Prostate gland (tissue), 2 donors: ENCODE data around the gene DNAJC9. TPM values are rescaled to one million over a fixed set of nuclear protein-coding genes. Genes with fewer than 3 reads are reported as not detected.

ENCODE experiments used
- DNase-seq: peaks from one replicate; pipeline ENCODE4 v3.0.0-alpha.2; 2019; ENCODE audit warnings: low spot score
- H3K27ac ChIP-seq, 2 donors: fragments of 200-600 bp; sonication (generic); 2 replicates each; pipeline ENCODE4 v1.5.1; 2017 to 2019
- H3K27me3 ChIP-seq: fragments of 200-600 bp; sonication (generic); replicated peaks from 2 replicates; pipeline ENCODE4 v1.5.1; 2019; ENCODE audit not compliant: insufficient read depth
- H3K36me3 ChIP-seq, 2 donors: fragments of 200-600 bp; sonication (generic); 1 replicate in 1 of 2; 2 replicates in 1 of 2; pipeline versions ENCODE4 v1.5.1 to v1.8.1; 2017 to 2019
- H3K4me1 ChIP-seq: fragments of 200-600 bp; sonication (generic); replicated peaks from 2 replicates; pipeline ENCODE4 v1.5.1; 2019
- H3K4me3 ChIP-seq, 2 donors: fragments of 200-600 bp; sonication (generic); 2 replicates each; pipeline ENCODE4 v1.5.1; 2017 to 2019
- H3K9me3 ChIP-seq: fragments of 200-600 bp; sonication (generic); 2 replicates; pipeline ENCODE4 v1.5.1; 2017
- CTCF ChIP-seq, 4 experiments: fragments of 200-600 bp in 2 of 4; fragments of 450-650 bp in 2 of 4; sonication (generic) in 2 of 4; IDR thresholded peaks; 1 replicate in 3 of 4; 2 replicates in 1 of 4; pipeline ENCODE4 v1.5.1; 2016 to 2019; ENCODE audit warnings: antibody characterized with exemption in 4 of 4, mild to moderate bottlenecking in 2 of 4, moderate library complexity in 2 of 4
- POLR2A ChIP-seq: fragments of 450-650 bp; IDR thresholded peaks from one replicate; pipeline ENCODE4 v1.6.1; 2016; ENCODE audit warnings: antibody characterized with exemption, mild to moderate bottlenecking
- POLR2AphosphoS5 ChIP-seq: sonication (generic); formaldehyde crosslinking; IDR thresholded peaks from one replicate; pipeline ENCODE4 v1.6.1; 2017; ENCODE audit warnings: antibody characterized with exemption
- WGBS: methylation state at CpG from one replicate; pipeline ENCODE4 v1.1.5; 2018; 5-methylcytosine and 5-hydroxymethylcytosine counted together
- intact Hi-C: fragments of 100-400 bp; cut with DNase I; formaldehyde crosslinking; loops from one replicate; pipeline ENCODE4 v1.14.2; 2022
- total RNA-seq, 2 donors: library from RNA; depleted of rRNA; stranded (reverse); fragments of >200 nt; gene quantifications; one replicate each; pipeline ENCODE4 v1.1.0, GENCODE V29; 2016

Gene DNAJC9
- total RNA-seq, 2 donors from 2014 or later: 17.4 to 26.2 TPM

GRCh38 chr10:73229567-73229966 lies 17.5 kb downstream of the DNAJC9 start:
- Histone ChIP-seq H3K36me3 (no peaks in the 10 kb centered on the region), H3K4me1 (no peaks in the 10 kb centered on the region), H3K4me3 (no peak overlapping the region), H3K27me3 (no peaks in the 10 kb centered on the region), H3K9me3 (no peaks in the 10 kb centered on the region), H3K27ac (no peak overlapping the region)
- 89% methylated on average over 6 of the region's 6 CpGs for WGBS
- no peak for TF ChIP-seq CTCF (IDR thresholded peaks at IDR 0.05)
- no peak for TF ChIP-seq POLR2A
- TF ChIP-seq POLR2AphosphoS5: no peak
- DNase-seq: no peak
- intact Hi-C loops: no loop called here

GRCh38 chr10:73228247-73228646 lies 18.8 kb downstream of the DNAJC9 start:
- no peaks in the 10 kb centered on the region for H3K9me3 ChIP-seq
- H3K27me3 ChIP-seq: no peaks in the 10 kb centered on the region
- H3K36me3 ChIP-seq: no peaks in the 10 kb centered on the region
- H3K4me3 ChIP-seq: no peak overlapping the region
- no peak overlapping the region for H3K27ac ChIP-seq
- intact Hi-C loops: no loop called here
- TF ChIP-seq POLR2A (no peak), POLR2AphosphoS5 (no peak), CTCF (IDR thresholded peaks at IDR 0.05) (no peak)
- 96% methylated on average over 3 of the region's 3 CpGs for WGBS
- H3K4me1 ChIP-seq: no peaks in the 10 kb centered on the region
- no peak for DNase-seq

GRCh38 chr10:73226663-73227062 lies 20.4 kb downstream of the DNAJC9 start:
- H3K4me3 ChIP-seq: no peak overlapping the region
- no peak for TF ChIP-seq CTCF (IDR thresholded peaks at IDR 0.05)
- no peak for TF ChIP-seq POLR2A
- TF ChIP-seq POLR2AphosphoS5: no peak
- intact Hi-C loops: no loop called here

GRCh38 chr10:73225518-73225917 lies 21.5 kb downstream of the DNAJC9 start:
- no peak for DNase-seq
- intact Hi-C loops: no loop called here
- no peaks in the 10 kb centered on the region for H3K27me3 ChIP-seq
- H3K4me3 ChIP-seq: no peak overlapping the region
- H3K36me3 ChIP-seq: no peaks in the 10 kb centered on the region
- H3K27ac ChIP-seq: no peak overlapping the region
- TF ChIP-seq POLR2A (no peak), POLR2AphosphoS5 (no peak), CTCF (IDR thresholded peaks at IDR 0.05) (no peak)
- no peaks in the 10 kb centered on the region for H3K9me3 ChIP-seq
- H3K4me1 ChIP-seq: no peaks in the 10 kb centered on the region

More at GRCh38 chr10:73226663-73227062, 20.4 kb downstream of the DNAJC9 start:
- Histone ChIP-seq H3K4me1 (no peaks in the 10 kb centered on the region), H3K9me3 (no peaks in the 10 kb centered on the region), H3K27me3 (no peaks in the 10 kb centered on the region), H3K27ac (no peak overlapping the region), H3K36me3 (no peaks in the 10 kb centered on the region)
- DNase-seq: no peak

- no peak for TF ChIP-seq POLR2A
- TF ChIP-seq CTCF (IDR thresholded peaks at IDR 0.05): no peak
- TF ChIP-seq POLR2AphosphoS5: no peak
- no peak for DNase-seq
- Histone ChIP-seq H3K27ac (no peak overlapping the region), H3K4me1 (no peaks in the 10 kb centered on the region), H3K27me3 (no peaks in the 10 kb centered on the region), H3K36me3 (no peaks in the 10 kb centered on the region), H3K4me3 (no peak overlapping the region), H3K9me3 (no peaks in the 10 kb centered on the region)
- intact Hi-C loops: no loop called here
- 93% methylated on average over 1 of the region's 1 CpG for WGBS
Observed at GRCh38 chr10:73220989-73221388, 26.1 kb downstream of the DNAJC9 start.
